Measurements from ENCODE around the gene ROGDI. TPM values are rescaled to one million over a fixed set of nuclear protein-coding genes. Genes with fewer than 3 reads are reported as not detected.

The ROGDI gene
- total and polyA plus RNA-seq, 2 experiments from 2014 or later: 21.4 to 27.3 TPM

GRCh38 chr16:4747906-4748681, 54.3 kb downstream of the ROGDI start:
- Histone ChIP-seq H3K4me3 (no peak overlapping the region), H3K36me3 (ENCODE audit: low read depth) (no peaks in the 10 kb centered on the region), H3K4me1 (ENCODE audit: insufficient read depth) (no peaks in the 10 kb centered on the region), H4K20me1 (ENCODE audit: insufficient read depth) (no peaks in the 10 kb centered on the region), H2AFZ (no peak overlapping the region), H3K27me3 (replicated peaks; ENCODE audit: insufficient read depth) (no peaks in the 10 kb centered on the region), H3K9ac (no peak overlapping the region), H3F3A (ENCODE audit: insufficient read depth) (no peaks in the 10 kb centered on the region), H3K9me2 (ENCODE audit: insufficient read depth) (no peaks in the 10 kb centered on the region), H3K27ac (no peak overlapping the region), H3K4me2 (ENCODE audit: unreplicated experiment) (no peak overlapping the region), H3K79me2 (ENCODE audit: insufficient read depth) (no peaks in the 10 kb centered on the region), H3K9me3 (ENCODE audit: low read depth) (no peaks in the 10 kb centered on the region)
- no peak for DNase-seq
- TF ChIP-seq EZH2 (IDR thresholded peaks at IDR 0.05; ENCODE audit: insufficient read depth, poor library complexity, severe bottlenecking) (no peak), EZH2phosphoT487 (IDR thresholded peaks at IDR 0.05; ENCODE audit: insufficient read depth, low read depth) (no peak)
- WGBS, 2 experiments (ENCODE audit: low coverage in 1 of 2, low lambda C conversion rate in 2 of 2, missing lambda C conversion rate in 2 of 2): 73 to 79% methylated on average over 14 of the region's 14 CpGs
- in situ Hi-C loops (cut with MboI): no loop called here

DNA sequence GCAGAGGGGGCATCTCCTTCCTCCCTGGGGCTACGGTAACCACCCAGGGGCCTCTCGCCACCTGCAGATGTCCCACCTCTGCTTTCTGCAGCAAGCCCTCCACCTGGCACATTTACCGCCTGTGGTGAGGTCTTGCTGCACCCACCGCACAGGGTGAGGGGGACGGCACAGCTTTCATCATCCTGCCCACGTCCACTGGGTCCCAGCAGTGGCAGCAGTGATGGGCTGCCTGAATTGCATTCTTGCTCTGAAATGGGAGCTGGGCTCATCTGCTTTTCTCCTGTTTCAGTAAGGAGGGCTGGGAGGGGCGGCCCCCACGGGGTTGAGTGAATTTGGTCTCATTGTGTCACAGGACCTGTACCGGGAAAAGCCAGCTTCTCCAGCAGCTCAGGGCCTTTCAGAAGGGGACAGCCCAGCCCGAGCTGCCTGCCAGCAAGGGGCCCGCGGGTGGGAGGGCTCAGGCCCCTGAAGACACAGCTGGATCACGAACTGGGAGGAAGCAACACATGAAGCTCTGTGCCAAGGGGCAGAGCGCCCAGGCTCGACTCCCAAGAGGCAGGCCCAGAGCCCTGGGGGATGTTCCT, 55.4 kb downstream of the ROGDI start:
- Histone ChIP-seq H3K27me3 (replicated peaks; ENCODE audit: insufficient read depth) (no peaks in the 10 kb centered on the region), H4K20me1 (ENCODE audit: insufficient read depth) (no peaks in the 10 kb centered on the region), H3K79me2 (ENCODE audit: insufficient read depth) (no peaks in the 10 kb centered on the region), H3K9me2 (ENCODE audit: insufficient read depth) (no peaks in the 10 kb centered on the region), H3K9ac (no peak overlapping the region), H2AFZ (no peak overlapping the region), H3K4me1 (ENCODE audit: insufficient read depth) (no peaks in the 10 kb centered on the region), H3K4me2 (ENCODE audit: unreplicated experiment) (no peak overlapping the region), H3F3A (ENCODE audit: insufficient read depth) (no peaks in the 10 kb centered on the region), H3K36me3 (ENCODE audit: low read depth) (no peaks in the 10 kb centered on the region), H3K9me3 (ENCODE audit: low read depth) (no peaks in the 10 kb centered on the region), H3K4me3 (no peak overlapping the region), H3K27ac (no peak overlapping the region)
- in situ Hi-C loops (cut with MboI): no loop called here
- TF ChIP-seq EZH2phosphoT487 (IDR thresholded peaks at IDR 0.05; ENCODE audit: insufficient read depth, low read depth) (no peak), EZH2 (IDR thresholded peaks at IDR 0.05; ENCODE audit: insufficient read depth, poor library complexity, severe bottlenecking) (no peak)
- peak; percentile 25 for DNase-seq
- 29 to 34% methylated on average over 15 of the region's 15 CpGs for WGBS, 2 experiments (ENCODE audit: low coverage in 1 of 2, low lambda C conversion rate in 2 of 2, missing lambda C conversion rate in 2 of 2)

Small RNA genes lying within 50 kb of the gene (small RNA-seq; reads per million reads assigned to genes)
- gene RF00017 (ENCODE audit: low read depth, low replicate concordance): not detected

Other genes with a start within 250 kb of the ROGDI start
- not detected in 2 replicates for gene C16orf96, start 246.3 kb downstream of the ROGDI start, total RNA-seq (2014; rRNA removed; shearing (Covaris generic))
- gene C16orf96, start 246.3 kb downstream of the ROGDI start, polyA plus RNA-seq (2016; fragmentation: Nextera tagmentation; extraction: Ambion mirVana): not detected in 2 replicates
- gene UBALD1, start 187.7 kb downstream of the ROGDI start, total RNA-seq (2014; rRNA removed; shearing (Covaris generic)): 9.9 and 17.4 TPM in 2 replicates
- 10.3 and 11.5 TPM in 2 replicates for gene UBALD1, start 187.7 kb downstream of the ROGDI start, polyA plus RNA-seq (2016; fragmentation: Nextera tagmentation; extraction: Ambion mirVana)
- 26.4 and 30.2 TPM in 2 replicates for gene MGRN1, start 177.8 kb downstream of the ROGDI start, total RNA-seq (2014; rRNA removed; shearing (Covaris generic))
- gene MGRN1, start 177.8 kb downstream of the ROGDI start, polyA plus RNA-seq (2016; fragmentation: Nextera tagmentation; extraction: Ambion mirVana): 13.1 and 14.0 TPM in 2 replicates
- 34.8 and 43.6 TPM in 2 replicates for gene NUDT16L1, start 109.1 kb downstream of the ROGDI start, total RNA-seq (2014; rRNA removed; shearing (Covaris generic))
- gene NUDT16L1, start 109.1 kb downstream of the ROGDI start, polyA plus RNA-seq (2016; fragmentation: Nextera tagmentation; extraction: Ambion mirVana): 42.9 and 43.6 TPM in 2 replicates
- gene ANKS3, start 68.4 kb downstream of the ROGDI start, total RNA-seq (2014; rRNA removed; shearing (Covaris generic)): 17.6 and 20.0 TPM in 2 replicates
- 12.8 and 13.0 TPM in 2 replicates for gene ANKS3, start 68.4 kb downstream of the ROGDI start, polyA plus RNA-seq (2016; fragmentation: Nextera tagmentation; extraction: Ambion mirVana)
- 0.25 and 0.86 TPM in 2 replicates for gene DNAAF8, start 68.1 kb downstream of the ROGDI start, total RNA-seq (2014; rRNA removed; shearing (Covaris generic))
- gene DNAAF8, start 68.1 kb downstream of the ROGDI start, polyA plus RNA-seq (2016; fragmentation: Nextera tagmentation; extraction: Ambion mirVana): 1.7 and 2.3 TPM in 2 replicates
- 12.3 and 19.0 TPM in 2 replicates for gene ZNF500, start 35.5 kb downstream of the ROGDI start, total RNA-seq (2014; rRNA removed; shearing (Covaris generic))
- 7.4 and 8.8 TPM in 2 replicates for gene ZNF500, start 35.5 kb downstream of the ROGDI start, polyA plus RNA-seq (2016; fragmentation: Nextera tagmentation; extraction: Ambion mirVana)
- not detected in 2 replicates for gene SEPTIN12, start 14.3 kb downstream of the ROGDI start, total RNA-seq (2014; rRNA removed; shearing (Covaris generic))
- not detected in 2 replicates for gene SEPTIN12, start 14.3 kb downstream of the ROGDI start, polyA plus RNA-seq (2016; fragmentation: Nextera tagmentation; extraction: Ambion mirVana)
- gene SMIM22, start 7.3 kb downstream of the ROGDI start, total RNA-seq (2014; rRNA removed; shearing (Covaris generic)): not detected in 2 replicates
- gene SMIM22, start 7.3 kb downstream of the ROGDI start, polyA plus RNA-seq (2016; fragmentation: Nextera tagmentation; extraction: Ambion mirVana): not detected in 2 replicates
- 27.4 and 31.2 TPM in 2 replicates for gene GLYR1, start 44.7 kb upstream of the ROGDI start, total RNA-seq (2014; rRNA removed; shearing (Covaris generic))
- 36.6 and 39.9 TPM in 2 replicates for gene GLYR1, start 44.7 kb upstream of the ROGDI start, polyA plus RNA-seq (2016; fragmentation: Nextera tagmentation; extraction: Ambion mirVana)
- 16.4 and 18.1 TPM in 2 replicates for gene UBN1, start 44.8 kb upstream of the ROGDI start, total RNA-seq (2014; rRNA removed; shearing (Covaris generic))
- gene UBN1, start 44.8 kb upstream of the ROGDI start, polyA plus RNA-seq (2016; fragmentation: Nextera tagmentation; extraction: Ambion mirVana): 9.3 and 9.9 TPM in 2 replicates
- 1.2 and 1.9 TPM in 2 replicates for gene PPL, start 134.5 kb upstream of the ROGDI start, total RNA-seq (2014; rRNA removed; shearing (Covaris generic))
- 0.94 and 1.7 TPM in 2 replicates for gene PPL, start 134.5 kb upstream of the ROGDI start, polyA plus RNA-seq (2016; fragmentation: Nextera tagmentation; extraction: Ambion mirVana)
- not detected in 2 replicates for gene SEC14L5, start 155.7 kb upstream of the ROGDI start, total RNA-seq (2014; rRNA removed; shearing (Covaris generic))
- not detected in 2 replicates for gene SEC14L5, start 155.7 kb upstream of the ROGDI start, polyA plus RNA-seq (2016; fragmentation: Nextera tagmentation; extraction: Ambion mirVana)
- gene NAGPA, start 231.3 kb upstream of the ROGDI start, total RNA-seq (2014; rRNA removed; shearing (Covaris generic)): 33.4 and 61.0 TPM in 2 replicates
- gene NAGPA, start 231.3 kb upstream of the ROGDI start, polyA plus RNA-seq (2016; fragmentation: Nextera tagmentation; extraction: Ambion mirVana): 16.2 and 16.3 TPM in 2 replicates